ENCODE measurements around the gene BYSL.

BYSL gene

DNA sequence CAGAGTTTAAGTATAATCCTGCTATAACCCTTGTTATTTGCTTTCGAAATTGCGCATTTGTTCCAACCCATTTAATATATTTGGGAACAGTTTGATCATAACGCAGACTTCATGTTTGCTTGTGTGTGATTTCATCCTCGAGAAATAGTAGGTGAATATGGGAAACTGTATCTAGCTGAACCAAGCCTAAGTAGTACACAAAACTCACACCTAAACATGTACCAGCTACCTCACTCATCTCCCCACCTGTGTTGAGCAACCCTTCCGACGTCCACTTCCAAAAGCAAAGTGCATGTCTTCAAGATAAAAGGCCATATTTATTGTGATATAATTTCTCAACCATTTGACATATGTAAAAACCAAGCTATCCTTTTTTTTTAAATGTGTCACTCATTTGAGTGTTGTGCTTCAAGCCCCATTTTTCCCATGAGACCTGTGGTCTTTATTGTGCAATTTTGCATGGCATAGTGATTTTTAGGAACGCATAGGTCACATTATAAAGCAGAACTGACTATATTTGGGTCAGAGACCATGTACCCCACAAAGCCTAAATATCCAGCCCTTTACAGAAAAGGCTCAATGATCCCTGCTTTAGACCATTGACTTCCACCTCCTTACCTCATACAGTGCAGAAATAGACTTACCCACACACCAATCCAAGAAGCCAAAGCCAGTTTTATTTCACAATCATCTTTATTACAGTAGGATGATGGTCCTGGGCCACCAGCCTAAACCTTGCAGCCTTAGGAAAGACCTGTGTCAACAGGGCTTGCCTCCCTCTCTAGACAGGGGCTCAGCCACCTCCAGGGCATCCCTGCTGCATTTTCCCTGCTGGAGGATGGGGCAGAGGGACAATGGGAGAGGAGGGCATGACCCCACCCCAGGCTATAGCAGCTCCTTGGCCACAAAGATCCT lies 13.2 kb downstream of the BYSL start:
- Histone ChIP-seq H3K27ac (ENCODE audit: low read depth, low read length) (peak overlapping the region; percentile 83), H3K9ac (ENCODE audit: low read length) (no peak overlapping the region; the same call in 1 of the 2 replicates), H2AFZ (ENCODE audit: low read depth, low read length, severe bottlenecking) (no peak overlapping the region), H3F3A (ENCODE audit: insufficient read depth) (peaks cover 71% of the 10 kb centered on the region), H3K79me2 (ENCODE audit: insufficient read depth, low read length) (peaks cover 32% of the 10 kb centered on the region), H4K20me1 (ENCODE audit: low read depth, low read length) (no peaks in the 10 kb centered on the region), H3K36me3 (ENCODE audit: low read length) (peaks cover 28% of the 10 kb centered on the region), H3K27me3 (ENCODE audit: low read length) (no peaks in the 10 kb centered on the region), H3K4me2 (ENCODE audit: low read depth, low read length, poor library complexity, severe bottlenecking) (peak overlapping the region; percentile 9), H3K4me3 (ENCODE audit: insufficient read depth, low read length, poor library complexity, severe bottlenecking) (no peak overlapping the region), H3K9me3 (ENCODE audit: insufficient read depth, low read length) (no peaks in the 10 kb centered on the region), H3K9me2 (replicated peaks; ENCODE audit: insufficient read depth, low read length) (no peaks in the 10 kb centered on the region)
- no peak for TF ChIP-seq EZH2phosphoT487 (conservative IDR thresholded peaks at IDR 0.05; ENCODE audit: low read length)
- TF ChIP-seq, protein P1, sequence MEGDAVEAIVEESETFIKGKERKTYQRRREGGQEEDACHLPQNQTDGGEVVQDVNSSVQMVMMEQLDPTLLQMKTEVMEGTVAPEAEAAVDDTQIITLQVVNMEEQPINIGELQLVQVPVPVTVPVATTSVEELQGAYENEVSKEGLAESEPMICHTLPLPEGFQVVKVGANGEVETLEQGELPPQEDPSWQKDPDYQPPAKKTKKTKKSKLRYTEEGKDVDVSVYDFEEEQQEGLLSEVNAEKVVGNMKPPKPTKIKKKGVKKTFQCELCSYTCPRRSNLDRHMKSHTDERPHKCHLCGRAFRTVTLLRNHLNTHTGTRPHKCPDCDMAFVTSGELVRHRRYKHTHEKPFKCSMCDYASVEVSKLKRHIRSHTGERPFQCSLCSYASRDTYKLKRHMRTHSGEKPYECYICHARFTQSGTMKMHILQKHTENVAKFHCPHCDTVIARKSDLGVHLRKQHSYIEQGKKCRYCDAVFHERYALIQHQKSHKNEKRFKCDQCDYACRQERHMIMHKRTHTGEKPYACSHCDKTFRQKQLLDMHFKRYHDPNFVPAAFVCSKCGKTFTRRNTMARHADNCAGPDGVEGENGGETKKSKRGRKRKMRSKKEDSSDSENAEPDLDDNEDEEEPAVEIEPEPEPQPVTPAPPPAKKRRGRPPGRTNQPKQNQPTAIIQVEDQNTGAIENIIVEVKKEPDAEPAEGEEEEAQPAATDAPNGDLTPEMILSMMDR (IDR thresholded peaks at IDR 0.05; ENCODE audit: insufficient read depth, low read length, poor library complexity, severe bottlenecking) = no peak

DNA sequence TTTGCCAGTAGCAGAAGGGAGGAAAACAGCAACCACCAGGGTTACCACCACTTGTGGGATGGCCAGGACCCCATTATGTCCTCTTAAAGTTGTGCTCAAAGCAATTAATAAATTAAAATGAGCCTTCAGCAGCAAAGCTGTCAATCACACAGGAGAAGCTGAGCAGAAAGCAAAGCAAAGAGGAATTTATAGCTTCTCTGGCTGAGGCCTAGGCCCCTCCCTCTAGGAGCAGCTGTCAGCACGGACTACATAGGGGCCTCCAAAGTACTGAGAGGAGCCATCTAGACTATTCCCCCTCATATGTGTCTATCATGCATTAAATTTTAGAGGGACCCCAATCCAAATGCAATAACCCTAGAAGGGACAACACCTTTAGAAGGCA lies 13.9 kb downstream of the BYSL start:
- H3K9me3 ChIP-seq (ENCODE audit: insufficient read depth, low read length) = no peaks in the 10 kb centered on the region
- TF ChIP-seq, protein P1 (IDR thresholded peaks at IDR 0.05; ENCODE audit: insufficient read depth, low read length, poor library complexity, severe bottlenecking) = no peak
- TF ChIP-seq EZH2phosphoT487 (conservative IDR thresholded peaks at IDR 0.05; ENCODE audit: low read length) = no peak
- peak overlapping the region; percentile 83 for H3K27ac ChIP-seq (ENCODE audit: low read depth, low read length)
- peaks cover 39% of the 10 kb centered on the region for H3K79me2 ChIP-seq (ENCODE audit: insufficient read depth, low read length)
- peaks cover 28% of the 10 kb centered on the region for H3K36me3 ChIP-seq (ENCODE audit: low read length)
- H4K20me1 ChIP-seq (ENCODE audit: low read depth, low read length) = no peaks in the 10 kb centered on the region; the same call in 1 of the 2 replicates
- no peak overlapping the region; the same call in 1 of the 2 replicates for H3K9ac ChIP-seq (ENCODE audit: low read length)
- no peak overlapping the region for H2AFZ ChIP-seq (ENCODE audit: low read depth, low read length, severe bottlenecking)
- H3K9me2 ChIP-seq (replicated peaks; ENCODE audit: insufficient read depth, low read length) = no peaks in the 10 kb centered on the region
- no peak overlapping the region for H3K4me2 ChIP-seq (ENCODE audit: low read depth, low read length, poor library complexity, severe bottlenecking)
- peaks cover 76% of the 10 kb centered on the region for H3F3A ChIP-seq (ENCODE audit: insufficient read depth)
- H3K27me3 ChIP-seq (ENCODE audit: low read length) = no peaks in the 10 kb centered on the region
- no peak overlapping the region for H3K4me3 ChIP-seq (ENCODE audit: insufficient read depth, low read length, poor library complexity, severe bottlenecking)

DNA sequence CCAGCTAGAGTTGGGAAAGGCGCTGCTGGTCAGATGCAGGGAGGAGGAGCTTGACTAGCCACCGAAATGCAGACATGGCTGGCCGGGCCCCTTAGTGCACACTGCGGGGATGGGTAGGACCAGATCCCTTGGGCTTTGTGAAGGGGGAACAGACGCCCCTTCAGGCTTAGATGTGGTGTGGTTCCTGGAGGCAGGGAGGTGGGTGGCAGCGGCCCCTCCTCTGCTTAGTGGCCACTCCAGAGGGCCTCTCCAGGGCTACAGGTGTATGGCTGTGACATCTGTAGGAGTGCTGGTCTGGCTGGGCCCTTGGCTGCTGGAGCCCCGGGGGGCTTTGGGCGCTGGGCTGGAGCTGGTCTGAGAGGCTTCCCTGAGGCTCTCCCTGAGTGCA lies 14.4 kb downstream of the BYSL start:
- Histone ChIP-seq H3K4me2 (ENCODE audit: low read depth, low read length, poor library complexity, severe bottlenecking) (no peak overlapping the region), H3K27me3 (ENCODE audit: low read length) (no peaks in the 10 kb centered on the region), H3K9me2 (replicated peaks; ENCODE audit: insufficient read depth, low read length) (no peaks in the 10 kb centered on the region), H3K27ac (ENCODE audit: low read depth, low read length) (peak overlapping the region; percentile 83), H3F3A (ENCODE audit: insufficient read depth) (peaks cover 77% of the 10 kb centered on the region), H3K36me3 (ENCODE audit: low read length) (peaks cover 28% of the 10 kb centered on the region), H3K9ac (ENCODE audit: low read length) (no peak overlapping the region; the same call in 1 of the 2 replicates), H3K79me2 (ENCODE audit: insufficient read depth, low read length) (peaks cover 41% of the 10 kb centered on the region), H4K20me1 (ENCODE audit: low read depth, low read length) (no peaks in the 10 kb centered on the region; the same call in 1 of the 2 replicates), H3K9me3 (ENCODE audit: insufficient read depth, low read length) (no peaks in the 10 kb centered on the region), H2AFZ (ENCODE audit: low read depth, low read length, severe bottlenecking) (no peak overlapping the region), H3K4me3 (ENCODE audit: insufficient read depth, low read length, poor library complexity, severe bottlenecking) (no peak overlapping the region)
- no peak for TF ChIP-seq EZH2phosphoT487 (conservative IDR thresholded peaks at IDR 0.05; ENCODE audit: low read length)
- TF ChIP-seq, protein P1 (IDR thresholded peaks at IDR 0.05; ENCODE audit: insufficient read depth, low read length, poor library complexity, severe bottlenecking) = no peak
